ENCODE results near the gene FHL1.
"Not testable (repeated sequence)": the region's sequence is repeated elsewhere in the genome, so short reads cannot be mapped to it uniquely, and the experiment has no call there.

The FHL1 gene

GRCh38 chrX:136210806-136211205 is 63.5 kb downstream of the FHL1 start:
- no peak for DNase-seq

- no peak for DNase-seq
Observed at GRCh38 chrX:136211766-136212556, 64.6 kb downstream of the FHL1 start.

GRCh38 chrX:136212557-136213111 is 65.3 kb downstream of the FHL1 start:
- DNase-seq, result no peak

GRCh38 chrX:136214551-136214950 is 67.2 kb downstream of the FHL1 start:
- DNase-seq, result no peak

- no peak for DNase-seq
Observed at GRCh38 chrX:136215559-136215958, 68.2 kb downstream of the FHL1 start.

GRCh38 chrX:136219893-136220292 is 72.6 kb downstream of the FHL1 start:
- no peak for DNase-seq

GRCh38 chrX:136220540-136220939 is 73.2 kb downstream of the FHL1 start:
- DNase-seq, result no peak

- DNase-seq, result no peak
Observed at GRCh38 chrX:136220951-136221350, 73.6 kb downstream of the FHL1 start.

- no peak for DNase-seq
Observed at GRCh38 chrX:136221851-136222513, 74.6 kb downstream of the FHL1 start.

- DNase-seq, result no peak
Observed at GRCh38 chrX:136227074-136227473, 79.7 kb downstream of the FHL1 start.

- DNase-seq, result no peak
Observed at GRCh38 chrX:136227948-136228838, 80.9 kb downstream of the FHL1 start.

- DNase-seq, result no peak
Observed at GRCh38 chrX:136228839-136229207, 81.5 kb downstream of the FHL1 start.

GRCh38 chrX:136237074-136237473 is 89.7 kb downstream of the FHL1 start:
- DNase-seq, result no peak

- DNase-seq, result not testable (repeated sequence)
Observed at GRCh38 chrX:136237849-136238248, 90.5 kb downstream of the FHL1 start.

GRCh38 chrX:136246201-136246600 is 98.9 kb downstream of the FHL1 start:
- DNase-seq, result no peak

- DNase-seq, result no peak
Observed at GRCh38 chrX:136250191-136251040, 103.1 kb downstream of the FHL1 start.

- DNase-seq, result no peak
Observed at GRCh38 chrX:136251041-136251991, 104.0 kb downstream of the FHL1 start, which contains the start of gene MAP7D3. MAP7D3 (minus strand) TSS chrX:136251400; CDS start chrX:136251358, 42 bp downstream.

GRCh38 chrX:136255541-136255940 is 108.2 kb downstream of the FHL1 start:
- DNase-seq, result no peak

- no peak for DNase-seq
Observed at GRCh38 chrX:136256026-136256425, 108.7 kb downstream of the FHL1 start.

- DNase-seq, result no peak
Observed at GRCh38 chrX:136258951-136259350, 111.6 kb downstream of the FHL1 start.

GRCh38 chrX:136259543-136259942 is 112.2 kb downstream of the FHL1 start:
- no peak for DNase-seq
